IMR-90 (cell line): ENCODE results near the gene TIMM44. TPM values are rescaled to one million over a fixed set of nuclear protein-coding genes. Genes with fewer than 3 reads are reported as not detected.

Experiments
- ATAC-seq: fragments of 200-7000 bp; cut with Tn5 transposase; 2 replicates; pipeline ENCODE4 v1.9.1; 2020; ENCODE audit warnings: low read depth, mild to moderate bottlenecking, moderate library complexity
- BruUV-seq: library from RNA; stranded (reverse); fragments of 400-500 nt; replicated peaks from 2 replicates; lab custom pipeline; 2021; lab: Mats Ljungman, UMichigan
- CTCF ChIA-PET: fragments of 300-600 bp; formaldehyde crosslinking; extraction: SDS; loops from one replicate; lab custom pipeline; 2021; ENCODE audit warnings: antibody characterized with exemption; lab: Yijun Ruan, JAX
- POLR2A ChIA-PET: fragments of 300-600 bp; sonication (Branson Sonifier 250); formaldehyde crosslinking; loops from one replicate; lab custom pipeline; 2022; ENCODE audit warnings: antibody characterized with exemption; ENCODE audit not compliant: unreplicated experiment; lab: Charles Lee
- DNase-seq: peaks from one replicate; pipeline ENCODE4 v3.0.0; 2013
- H2AFZ ChIP-seq: replicated peaks from 2 replicates; pipeline ENCODE3; 2013; ENCODE audit warnings: low read length, mild to moderate bottlenecking; ENCODE audit not compliant: poor library complexity
- H2AK5ac ChIP-seq: 2 replicates; pipeline ENCODE4 v1.6.1; 2013; ENCODE audit warnings: low read depth, low read length, inconsistent platforms
- H2AK9ac ChIP-seq: replicated peaks from 2 replicates; pipeline ENCODE3; 2013; ENCODE audit warnings: mild to moderate bottlenecking, low read depth, low read length, moderate library complexity; ENCODE audit not compliant: poor library complexity
- H2BK120ac ChIP-seq: 2 replicates; pipeline ENCODE4 v1.6.1; 2013; ENCODE audit warnings: low read depth, low read length, inconsistent platforms
- H2BK15ac ChIP-seq: 3 replicates; pipeline ENCODE4 v1.6.1; 2013; ENCODE audit warnings: low read depth, low read length, inconsistent platforms
- H2BK20ac ChIP-seq: 2 replicates; pipeline ENCODE4 v1.6.1; 2013; ENCODE audit warnings: low read depth, mild to moderate bottlenecking, inconsistent platforms, low read length, moderate library complexity
- H2BK5ac ChIP-seq: 2 replicates; pipeline ENCODE4 v1.6.1; 2013; ENCODE audit warnings: mild to moderate bottlenecking, low read depth, low read length, inconsistent platforms; ENCODE audit not compliant: poor library complexity, severe bottlenecking
- H3K14ac ChIP-seq: replicated peaks from 2 replicates; pipeline ENCODE4 v1.6.1; 2013; ENCODE audit warnings: low read depth, low read length, inconsistent platforms
- H3K18ac ChIP-seq: 2 replicates; pipeline ENCODE4 v1.6.1; 2013; ENCODE audit warnings: low read depth, low read length, control low read depth
- H3K23ac ChIP-seq: 2 replicates; pipeline ENCODE4 v1.6.1; 2013; ENCODE audit warnings: low read depth, low read length, inconsistent platforms
- H3K27ac ChIP-seq: 2 replicates; pipeline ENCODE4 v1.5.1; 2013; ENCODE audit warnings: mild to moderate bottlenecking, control low read depth, low read length; ENCODE audit not compliant: insufficient read depth
- H3K27me3 ChIP-seq: 2 replicates; pipeline ENCODE4 v1.6.1; 2013; ENCODE audit warnings: low read length; ENCODE audit not compliant: control insufficient read depth, insufficient read depth
- H3K36me3 ChIP-seq: 2 replicates; pipeline ENCODE4 v1.6.1; 2013; ENCODE audit warnings: low read length, mixed read lengths; ENCODE audit not compliant: control insufficient read depth, insufficient read depth
- H3K4ac ChIP-seq: 2 replicates; pipeline ENCODE4 v1.6.1; 2013; ENCODE audit warnings: low read depth, low read length, inconsistent platforms
- H3K4me1 ChIP-seq: 2 replicates; pipeline ENCODE4 v1.6.1; 2013; ENCODE audit warnings: low read length, mixed read lengths; ENCODE audit not compliant: control insufficient read depth, insufficient read depth
- H3K4me2 ChIP-seq: 2 replicates; pipeline ENCODE4 v1.6.1; 2013; ENCODE audit warnings: low read depth, mild to moderate bottlenecking, control low read depth, low read length, moderate library complexity
- H3K4me3 ChIP-seq: 2 replicates; pipeline ENCODE4 v1.5.1; 2013; ENCODE audit warnings: low read depth, mild to moderate bottlenecking, control low read depth, low read length, moderate library complexity; ENCODE audit not compliant: insufficient read depth
- H3K56ac ChIP-seq: 2 replicates; pipeline ENCODE4 v1.6.1; 2013; ENCODE audit warnings: low read length, inconsistent platforms; ENCODE audit not compliant: insufficient read depth; ENCODE audit errors: extremely low read depth
- H3K79me1 ChIP-seq, 2 experiments: 2 replicates each; pipeline ENCODE4 v1.6.1; 2013; ENCODE audit warnings: low read length in 2 of 2, inconsistent platforms in 1 of 2, low read depth in 1 of 2
- H3K9ac ChIP-seq: 2 replicates; pipeline ENCODE4 v1.6.1; 2013; ENCODE audit warnings: low read depth, low read length, control low read depth
- H3K9me1 ChIP-seq: 2 replicates; pipeline ENCODE4 v1.6.1; 2013; ENCODE audit warnings: low read length, inconsistent platforms; ENCODE audit not compliant: insufficient read depth
- H3K9me3 ChIP-seq: 2 replicates; pipeline ENCODE4 v1.6.1; 2013; ENCODE audit warnings: low read length; ENCODE audit not compliant: control insufficient read depth, insufficient read depth
- H4K20me1 ChIP-seq: 2 replicates; pipeline ENCODE4 v1.6.1; 2013; ENCODE audit warnings: low read length, inconsistent platforms; ENCODE audit not compliant: insufficient read depth
- H4K5ac ChIP-seq: 2 replicates; pipeline ENCODE4 v1.6.1; 2013; ENCODE audit warnings: mild to moderate bottlenecking, low read depth, low read length, control low read depth
- H4K8ac ChIP-seq, 2 experiments: 2 replicates each; pipeline ENCODE4 v1.6.1; 2013; ENCODE audit warnings: low read depth in 2 of 2, low read length in 2 of 2, control low read depth in 1 of 2, inconsistent platforms in 1 of 2
- H4K91ac ChIP-seq: 2 replicates; pipeline ENCODE4 v1.6.1; 2013; ENCODE audit warnings: low read depth, low read length, inconsistent platforms; ENCODE audit not compliant: insufficient read depth
- BHLHE40 ChIP-seq: fragments of 150-350 bp; IDR thresholded peaks from 2 replicates; pipeline ENCODE4 v1.6.1; 2016; ENCODE audit warnings: mild to moderate bottlenecking, low read depth, low read length
- WGBS, 2 experiments: methylation state at CpG; one replicate each; pipeline versions ENCODE4 v1.1.5 to v1.1.7; 2013; ENCODE audit warnings: missing lambda C conversion rate in 2 of 2; ENCODE audit not compliant: insufficient read length in 1 of 2; ENCODE audit errors: extremely low coverage in 2 of 2; 5-methylcytosine and 5-hydroxymethylcytosine counted together
- dilution Hi-C: fragments of 300-500 bp; cut with HindIII; formaldehyde crosslinking; loops from one replicate; pipeline ENCODE4 v1.14.3; 2018; ENCODE audit warnings: low sequenced_read_pairs; ENCODE audit not compliant: unreplicated experiment
- in situ Hi-C: fragments of 300-500 bp; cut with MboI; formaldehyde crosslinking; loops from 3 replicates; pipeline ENCODE4 v1.14.3; 2019; ENCODE audit warnings: low sequenced_read_pairs, inconsistent platforms, mixed read lengths
- intact Hi-C: fragments of 100-400 bp; cut with micrococcal nuclease; formaldehyde crosslinking; loops from 2 replicates; pipeline ENCODE4 v1.10.0; 2022
- polyA plus RNA-seq, 3 experiments: library from polyadenylated mRNA; depleted of rRNA; stranded (reverse); fragments of >200 nt; gene quantifications; 2 replicates each; pipeline ENCODE4 v1.2.3, GENCODE V29; 2012; ENCODE audit warnings: low replicate concordance in 1 of 3
- total RNA-seq: library from RNA; depleted of rRNA; stranded (reverse); fragments of >200 nt; gene quantifications from 2 replicates; pipeline ENCODE4 v1.2.3, GENCODE V29; 2012

The TIMM44 gene
- total and polyA plus RNA-seq, 2 of the 4 experiments (the other 2 are of a cell fraction) = 37.6 to 52.3 TPM

DNA sequence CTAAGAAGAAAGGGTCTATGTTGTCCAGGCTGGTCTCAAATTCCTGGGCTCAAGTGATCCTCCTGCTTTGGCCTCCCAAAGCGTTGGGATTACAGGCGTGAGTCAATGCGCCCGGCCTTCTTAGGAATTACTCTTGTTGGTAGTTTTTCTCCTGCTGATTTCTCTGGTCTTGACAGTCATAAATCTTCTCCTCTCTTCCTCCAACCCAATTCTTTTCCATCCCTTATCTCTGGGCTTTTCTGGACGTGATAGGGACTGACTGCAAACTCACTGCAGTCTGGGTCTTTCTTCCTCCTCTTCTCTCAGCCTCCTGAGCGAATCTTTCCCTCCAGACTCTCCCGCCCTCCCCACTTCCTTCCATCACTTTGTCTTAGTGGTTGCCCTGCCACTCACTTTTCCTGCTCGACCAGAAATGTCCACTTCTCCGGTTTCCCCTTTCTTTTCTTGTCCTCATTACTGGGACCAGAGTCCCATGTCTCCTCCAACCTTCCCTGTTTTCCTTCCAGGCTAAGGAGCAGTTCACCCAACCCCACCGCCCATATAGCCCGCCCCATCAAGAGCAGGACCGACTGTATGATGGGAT is 21.9 kb upstream of the TIMM44 start:
- Histone ChIP-seq H3K18ac (no peak overlapping the region), H3K23ac (no peak overlapping the region), H2BK20ac (no peak overlapping the region), H3K4me1 (no peaks in the 10 kb centered on the region), H3K79me1 (peaks cover 11 to 12% of the 10 kb centered on the region in 2 experiments; a peak in 3 of 4 replicates), H3K4me3 (no peak overlapping the region), H2BK15ac (no peak overlapping the region), H3K9me1 (no peaks in the 10 kb centered on the region), H3K27me3 (no peaks in the 10 kb centered on the region), H3K4ac (no peak overlapping the region), H3K9me3 (no peaks in the 10 kb centered on the region), H4K20me1 (peaks cover 14% of the 10 kb centered on the region), H3K9ac (no peak overlapping the region), H3K14ac (no peak overlapping the region), H4K91ac (no peak overlapping the region), H2BK120ac (no peak overlapping the region), H2AK9ac (no peak overlapping the region), H4K5ac (no peak overlapping the region), H3K4me2 (no peak overlapping the region), H4K8ac (no peak overlapping the region), H3K27ac (no peak overlapping the region), H2AFZ (no peak overlapping the region), H2AK5ac (no peak overlapping the region), H3K36me3 (peaks cover 62% of the 10 kb centered on the region), H2BK5ac (no peak overlapping the region), H3K56ac (no peak overlapping the region)
- ATAC-seq (no peak), DNase-seq (no peak)
- no CpG with 5 or more reads among the region's 12 CpGs for WGBS, 2 experiments
- in situ Hi-C loops = no loop called here
- POLR2A ChIA-PET = no interaction called here
- TF ChIP-seq BHLHE40 = no peak
- dilution Hi-C loops = no loop called here
- BruUV-seq = no TSS peak
- intact Hi-C loops = no loop called here
- CTCF ChIA-PET = no interaction called here
